H9 (cell line): ENCODE measurements around the gene LFNG. TPM values are rescaled to one million over a fixed set of nuclear protein-coding genes. Genes with fewer than 3 reads are reported as not detected.

Source experiments
- DNase-seq: peaks from one replicate; pipeline ENCODE4 v3.0.0-alpha.2; 2017
- H2AFZ ChIP-seq: one replicate; pipeline ENCODE4 v1.6.1; 2013; ENCODE audit warnings: mild to moderate bottlenecking, low read length, control low read depth, moderate library complexity
- H2AK5ac ChIP-seq: 2 replicates; pipeline ENCODE4 v1.6.1; 2013; ENCODE audit warnings: low read length, control low read depth, mixed read lengths; ENCODE audit not compliant: insufficient read length
- H2BK120ac ChIP-seq: one replicate; pipeline ENCODE4 v1.6.1; 2013; ENCODE audit warnings: low read depth, mild to moderate bottlenecking, low read length, control low read depth, inconsistent platforms; ENCODE audit not compliant: poor library complexity, severe bottlenecking
- H2BK12ac ChIP-seq: 2 replicates; pipeline ENCODE4 v1.6.1; 2013; ENCODE audit warnings: low read length, control low read depth, mixed read lengths, low read depth; ENCODE audit not compliant: insufficient read length
- H2BK15ac ChIP-seq: 2 replicates; pipeline ENCODE4 v1.6.1; 2013; ENCODE audit warnings: low read depth, low read length, control low read depth
- H2BK20ac ChIP-seq: one replicate; pipeline ENCODE4 v1.6.1; 2013; ENCODE audit warnings: low read depth, mild to moderate bottlenecking, low read length, control low read depth, inconsistent platforms; ENCODE audit not compliant: poor library complexity, severe bottlenecking
- H2BK5ac ChIP-seq: 2 replicates; pipeline ENCODE4 v1.6.1; 2013; ENCODE audit warnings: low read length, control low read depth, mixed read lengths; ENCODE audit not compliant: insufficient read length
- H3K14ac ChIP-seq: 2 replicates; pipeline ENCODE4 v1.6.1; 2013; ENCODE audit warnings: low read length, control low read depth; ENCODE audit not compliant: insufficient read depth
- H3K18ac ChIP-seq: 2 replicates; pipeline ENCODE4 v1.6.1; 2013; ENCODE audit warnings: low read depth, mild to moderate bottlenecking, mixed read lengths, low read length, control low read depth; ENCODE audit not compliant: insufficient read length
- H3K23ac ChIP-seq: 2 replicates; pipeline ENCODE4 v1.6.1; 2013; ENCODE audit warnings: low read length, control low read depth, mixed read lengths, low read depth; ENCODE audit not compliant: insufficient read length
- H3K23me2 ChIP-seq: 2 replicates; pipeline ENCODE4 v1.6.1; 2013; ENCODE audit warnings: low read depth, mild to moderate bottlenecking, mixed read lengths, low read length, control low read depth; ENCODE audit not compliant: insufficient read length, poor library complexity, severe bottlenecking
- H3K27ac ChIP-seq: 2 replicates; pipeline ENCODE4 v1.5.1; 2013; ENCODE audit warnings: low read length, control low read depth, mixed read lengths, low read depth; ENCODE audit not compliant: insufficient read length
- H3K27me3 ChIP-seq: 2 replicates; pipeline ENCODE4 v1.6.1; 2013; ENCODE audit warnings: low read length, control low read depth, inconsistent platforms; ENCODE audit not compliant: insufficient read depth
- H3K4ac ChIP-seq: 2 replicates; pipeline ENCODE4 v1.6.1; 2013; ENCODE audit warnings: low read depth, mild to moderate bottlenecking, control low read depth, inconsistent platforms, low read length, moderate library complexity
- H3K4me1 ChIP-seq: 2 replicates; pipeline ENCODE4 v1.6.1; 2013; ENCODE audit warnings: low read length, control low read depth, inconsistent platforms; ENCODE audit not compliant: insufficient read depth
- H3K4me2 ChIP-seq: 2 replicates; pipeline ENCODE4 v1.6.1; 2013; ENCODE audit warnings: low read length, control low read depth, mixed read lengths; ENCODE audit not compliant: insufficient read length, insufficient read depth
- H3K56ac ChIP-seq: 2 replicates; pipeline ENCODE4 v1.6.1; 2013; ENCODE audit warnings: low read depth, mild to moderate bottlenecking, mixed read lengths, low read length, control low read depth; ENCODE audit not compliant: insufficient read length
- H3K79me1 ChIP-seq: 2 replicates; pipeline ENCODE4 v1.6.1; 2013; ENCODE audit warnings: low read depth, mild to moderate bottlenecking, moderate library complexity, low read length, control low read depth, inconsistent platforms; ENCODE audit not compliant: insufficient read depth, poor library complexity, severe bottlenecking
- H3K79me2 ChIP-seq: 2 replicates; pipeline ENCODE4 v1.6.1; 2013; ENCODE audit warnings: low read length, control low read depth, inconsistent platforms; ENCODE audit not compliant: insufficient read depth
- H3K9ac ChIP-seq: 2 replicates; pipeline ENCODE4 v1.6.1; 2013; ENCODE audit warnings: low read length, control low read depth, mixed read lengths; ENCODE audit not compliant: insufficient read length; ENCODE audit errors: extremely low read depth
- H3K9me3 ChIP-seq: one replicate; pipeline ENCODE4 v1.6.1; 2013; ENCODE audit warnings: low read depth, low read length, inconsistent platforms; ENCODE audit not compliant: control insufficient read depth
- H3T11ph ChIP-seq: one replicate; pipeline ENCODE4 v1.6.1; 2013; ENCODE audit warnings: mild to moderate bottlenecking, low read length, control low read depth, inconsistent platforms
- H4K20me1 ChIP-seq: one replicate; pipeline ENCODE4 v1.6.1; 2013; ENCODE audit not compliant: control insufficient read depth, insufficient read length, insufficient read depth
- H4K5ac ChIP-seq: 2 replicates; pipeline ENCODE4 v1.6.1; 2013; ENCODE audit warnings: low read depth, mild to moderate bottlenecking, mixed read lengths, low read length, control low read depth; ENCODE audit not compliant: insufficient read length
- H4K8ac ChIP-seq: replicated peaks from 2 replicates; pipeline ENCODE4 v1.6.1; 2013; ENCODE audit warnings: low read length, control low read depth, mixed read lengths, low read depth; ENCODE audit not compliant: insufficient read length
- H4K91ac ChIP-seq: 2 replicates; pipeline ENCODE4 v1.6.1; 2013; ENCODE audit warnings: low read depth, mild to moderate bottlenecking, moderate library complexity, mixed read lengths, low read length, control low read depth; ENCODE audit not compliant: insufficient read length
- H3K27ac Mint-ChIP-seq, 3 experiments: 2 replicates in 2 of 3; 3 replicates in 1 of 3; pipeline ENCODE4 v1.8.0; 2020 to 2021; ENCODE audit warnings: mixed read lengths in 3 of 3, mild to moderate bottlenecking in 1 of 3, moderate library complexity in 1 of 3
- H3K27me3 Mint-ChIP-seq: 2 replicates; pipeline ENCODE4 v1.8.0; 2021; ENCODE audit warnings: low read depth, mild to moderate bottlenecking, moderate library complexity, mixed read lengths
- H3K36me3 Mint-ChIP-seq, 3 experiments: 2 replicates in 2 of 3; 3 replicates in 1 of 3; pipeline ENCODE4 v1.8.0; 2020 to 2021; ENCODE audit warnings: low read depth in 3 of 3, mixed read lengths in 3 of 3; ENCODE audit not compliant: insufficient read depth in 1 of 3
- H3K4me1 Mint-ChIP-seq, 2 experiments: 2 replicates each; pipeline ENCODE4 v1.8.0; 2020; ENCODE audit warnings: mixed read lengths in 2 of 2
- H3K4me3 Mint-ChIP-seq, 2 experiments: 2 replicates in 1 of 2; 3 replicates in 1 of 2; pipeline ENCODE4 v1.8.0; 2020 to 2021; ENCODE audit warnings: mild to moderate bottlenecking in 2 of 2, mixed read lengths in 2 of 2, moderate library complexity in 1 of 2
- H3K9me3 Mint-ChIP-seq, 2 experiments: 2 replicates in 1 of 2; 3 replicates in 1 of 2; pipeline ENCODE4 v1.8.0; 2020; ENCODE audit warnings: mild to moderate bottlenecking in 2 of 2, mixed read lengths in 2 of 2, moderate library complexity in 1 of 2
- CTCF ChIP-seq: fragments of 200-600 bp; sonication (generic); conservative IDR thresholded peaks from 3 replicates; pipeline ENCODE4 v1.8.0; 2021; ENCODE audit warnings: antibody characterized with exemption, mild to moderate bottlenecking
- WGBS: extraction: QIAGEN DNeasy Blood & Tissue Kit; methylation state at CpG from one replicate; pipeline ENCODE4 v1.1.7; 2013; ENCODE audit warnings: missing lambda C conversion rate, low lambda C conversion rate, mixed read lengths; ENCODE audit not compliant: insufficient read length; ENCODE audit errors: extremely low coverage; 5-methylcytosine and 5-hydroxymethylcytosine counted together
- total RNA-seq: library from RNA; stranded (reverse); gene quantifications from 2 replicates; pipeline ENCODE4 v1.2.1, GENCODE V29; 2021

Gene LFNG
- total RNA-seq, 1 experiment from 2014 or later = 52.9 TPM

- H3K79me2 ChIP-seq = no peaks in the 10 kb centered on the region
- H3K4me3 Mint-ChIP-seq = no peak overlapping the region
- H3K27me3 ChIP-seq = no peaks in the 10 kb centered on the region
- H2BK20ac ChIP-seq = no peak overlapping the region
- no peak overlapping the region for H4K5ac ChIP-seq
- H3K9ac ChIP-seq = no peak overlapping the region
- no peak overlapping the region for H3T11ph ChIP-seq
- no peak for DNase-seq
- H3K56ac ChIP-seq = no peak overlapping the region
- no peaks in the 10 kb centered on the region for H3K4me1 ChIP-seq
- no peak overlapping the region for H3K4ac ChIP-seq
- no peaks in the 10 kb centered on the region for H3K36me3 Mint-ChIP-seq
- H3K23me2 ChIP-seq = no peaks in the 10 kb centered on the region
- H3K23ac ChIP-seq = no peak overlapping the region
- no peak overlapping the region for H2BK15ac ChIP-seq
- no peak overlapping the region for H3K18ac ChIP-seq
- no peak overlapping the region for H2AK5ac ChIP-seq
- H4K20me1 ChIP-seq = no peaks in the 10 kb centered on the region
- WGBS = no CpG with 5 or more reads among the region's 13 CpGs
- no peak for TF ChIP-seq CTCF
- H3K27ac ChIP-seq = no peak overlapping the region
- no peaks in the 10 kb centered on the region for H3K79me1 ChIP-seq
- no peak overlapping the region for H4K91ac ChIP-seq
- no peak overlapping the region for H2AFZ ChIP-seq
- H3K9me3 Mint-ChIP-seq = no peaks in the 10 kb centered on the region; a peak in 1 of 5 replicates
- H3K27me3 Mint-ChIP-seq = no peaks in the 10 kb centered on the region
- no peak overlapping the region for H3K14ac ChIP-seq
- no peak overlapping the region for H2BK120ac ChIP-seq
- H3K4me2 ChIP-seq = no peak overlapping the region
- H3K27ac Mint-ChIP-seq = no peak overlapping the region; a peak in 1 of 7 replicates
- no peak overlapping the region for H4K8ac ChIP-seq
- no peaks in the 10 kb centered on the region for H3K9me3 ChIP-seq
- H2BK5ac ChIP-seq = no peak overlapping the region
- H3K4me1 Mint-ChIP-seq = peaks cover 13 to 36% of the 10 kb centered on the region in 2 experiments
- H2BK12ac ChIP-seq = no peak overlapping the region
These were observed 9.3 kb upstream of the LFNG start for GRCh38 chr7:2510130-2510776.
